ENCODE data around the gene HSPB6.

DNA sequence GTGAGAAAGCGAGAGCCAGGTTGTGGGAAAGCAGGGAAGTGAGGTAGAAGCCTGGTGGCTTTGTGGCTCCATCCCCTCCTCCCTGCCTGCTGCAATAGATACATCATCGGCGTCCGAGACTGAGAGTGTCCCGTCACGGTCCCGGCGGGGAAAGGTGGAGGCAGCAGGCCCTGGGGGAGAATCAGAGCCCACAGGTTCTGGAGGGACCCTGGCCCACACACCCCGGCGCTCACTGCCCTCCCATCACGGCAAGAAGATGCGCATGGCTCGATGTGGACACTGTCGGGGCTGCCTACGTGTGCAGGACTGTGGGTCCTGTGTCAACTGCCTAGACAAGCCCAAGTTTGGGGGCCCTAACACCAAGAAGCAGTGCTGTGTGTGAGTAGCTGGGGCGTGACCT is 33.9 kb downstream of the HSPB6 start:
- TF ChIP-seq ZNF274 (IDR thresholded peaks at IDR 0.05; ENCODE audit: low read depth, low read length) (no peak), SUZ12 (IDR thresholded peaks at IDR 0.05; ENCODE audit: extremely low read depth, insufficient read depth, insufficient read length) (no peak), YY1 (IDR thresholded peaks at IDR 0.05; ENCODE audit: insufficient read depth, insufficient read length) (no peak)
